CD4-positive, alpha-beta T cell treated with Interleukin-12 subunit alpha and Interleukin-12 subunit beta, for 1 hour (primary cell): ENCODE measurements around the gene NACC2.

Experiments
- DNase-seq: peaks from one replicate; pipeline ENCODE4 v3.0.0-alpha.2; 2020

NACC2 gene

DNA sequence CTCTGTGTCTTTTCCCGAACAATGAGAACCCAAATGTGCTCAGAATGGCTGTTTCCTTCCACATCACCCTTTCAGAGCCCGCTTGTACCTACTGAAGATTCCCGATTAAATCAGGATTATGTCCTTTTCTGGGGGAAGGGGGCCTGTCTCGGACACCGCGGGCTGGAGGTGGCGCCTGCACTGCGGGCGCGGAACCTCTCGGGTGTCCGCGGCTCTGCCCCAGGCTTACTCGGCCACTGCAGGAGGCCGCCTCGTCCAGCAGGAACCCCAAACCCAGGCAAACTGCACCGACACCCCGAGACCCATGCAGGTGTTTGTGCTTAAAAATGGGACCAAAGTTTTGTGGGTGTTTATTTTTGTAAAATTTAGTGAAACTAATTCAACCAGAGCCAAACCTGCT, 32.2 kb upstream of the NACC2 start:
- DNase-seq = no peak

DNA sequence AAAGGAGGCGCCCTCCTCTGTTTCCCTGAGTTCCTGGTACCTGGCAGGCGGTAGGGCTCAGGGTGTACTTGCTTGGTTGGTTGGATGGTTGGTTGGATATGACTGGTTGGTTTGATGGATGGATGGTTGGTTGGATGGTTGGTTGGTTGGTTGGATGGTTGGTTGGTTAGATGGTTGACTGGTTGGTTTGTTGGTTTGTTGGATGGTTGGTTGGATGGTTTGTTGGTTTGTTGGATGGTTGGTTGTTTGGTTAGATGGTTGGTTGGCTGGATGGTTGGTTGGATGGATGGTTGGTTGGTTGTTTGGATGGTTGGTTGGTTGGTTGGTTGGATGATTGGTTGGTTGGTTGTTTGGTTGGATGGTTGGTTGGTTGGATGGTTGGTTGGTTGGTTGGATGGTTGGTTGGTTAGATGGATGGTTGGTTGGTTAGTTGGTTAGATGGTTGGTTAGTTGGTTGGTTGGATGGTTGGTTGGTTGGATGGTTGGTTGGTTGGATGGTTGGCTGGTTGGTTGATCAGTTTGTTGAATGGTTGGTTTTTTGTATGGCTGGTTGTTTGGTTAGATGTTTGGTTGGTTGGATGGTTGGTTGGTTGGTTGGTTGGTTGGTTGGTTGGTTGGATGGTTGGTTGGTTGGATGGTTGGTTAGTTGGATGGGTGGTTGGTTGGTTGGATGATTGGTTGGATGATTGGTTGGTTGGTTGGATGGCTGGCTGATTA, 30.0 kb upstream of the NACC2 start:
- no peak for DNase-seq

DNA sequence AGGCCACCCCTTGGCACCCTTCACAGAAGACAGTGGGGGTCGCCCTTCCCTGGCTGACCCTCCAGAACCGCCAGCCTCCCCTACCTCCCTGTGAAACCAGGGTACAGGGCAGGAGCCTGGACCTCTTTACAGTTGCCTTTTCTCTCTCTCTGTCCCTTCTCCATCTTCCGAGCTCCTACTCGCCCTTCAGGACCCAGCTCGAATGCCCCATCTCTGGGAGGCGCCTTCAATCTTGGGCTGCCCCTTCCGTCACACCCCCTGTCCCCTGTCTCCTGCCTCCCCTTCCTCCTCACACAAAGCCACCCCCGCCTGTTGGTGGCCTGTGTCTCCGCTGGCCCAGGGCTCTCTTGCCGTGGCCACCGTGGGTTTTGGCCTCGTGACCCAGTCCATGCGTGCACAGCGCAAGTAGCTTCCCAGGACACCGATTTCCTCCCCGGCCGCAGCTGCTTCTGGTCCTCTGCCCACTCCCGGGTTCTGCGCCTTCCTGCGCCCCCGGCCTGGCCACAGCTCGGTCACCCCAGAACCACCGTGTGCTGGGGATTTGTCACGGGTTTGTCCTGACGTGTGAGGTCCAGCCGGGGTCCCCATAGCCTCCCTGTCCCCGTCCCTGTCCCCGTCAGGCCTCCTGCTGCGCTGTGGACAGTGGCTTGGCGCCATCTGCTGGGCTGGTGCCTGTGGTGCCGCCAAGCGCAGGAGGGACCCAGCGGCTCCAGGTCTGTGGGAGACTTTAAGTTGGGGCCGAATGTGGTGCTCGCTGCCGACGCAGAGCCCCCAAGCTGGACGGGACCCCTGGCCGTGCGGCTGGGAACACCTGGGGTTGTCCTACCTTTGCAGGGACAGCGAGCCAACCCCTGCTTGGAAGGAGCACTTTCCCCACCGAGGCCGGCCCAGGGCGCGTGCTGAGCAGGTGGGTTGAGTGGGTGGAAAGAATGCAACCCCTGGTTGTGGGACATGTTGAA, 27.6 kb upstream of the NACC2 start:
- DNase-seq = peak; percentile 80

DNA sequence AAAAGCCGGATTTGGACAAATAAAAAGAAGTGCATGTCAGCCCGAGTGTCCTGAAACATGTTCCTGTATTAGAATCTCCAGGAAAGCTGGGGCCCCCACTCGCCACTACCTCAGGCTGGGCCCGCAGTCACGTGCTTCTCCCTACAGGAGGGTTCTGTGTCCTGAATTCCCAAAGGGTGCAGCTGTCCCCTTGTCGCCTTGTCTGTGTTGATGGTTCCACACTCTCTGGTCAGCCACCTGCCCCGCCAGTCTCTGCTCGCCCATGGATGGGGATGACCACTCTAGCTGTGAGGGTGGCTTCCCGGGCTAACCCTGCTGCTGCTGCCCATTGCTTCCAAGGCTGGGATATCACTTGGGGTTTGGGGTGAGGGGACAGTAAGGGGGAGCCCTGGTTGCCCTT, 26.7 kb upstream of the NACC2 start:
- DNase-seq = no peak

DNA sequence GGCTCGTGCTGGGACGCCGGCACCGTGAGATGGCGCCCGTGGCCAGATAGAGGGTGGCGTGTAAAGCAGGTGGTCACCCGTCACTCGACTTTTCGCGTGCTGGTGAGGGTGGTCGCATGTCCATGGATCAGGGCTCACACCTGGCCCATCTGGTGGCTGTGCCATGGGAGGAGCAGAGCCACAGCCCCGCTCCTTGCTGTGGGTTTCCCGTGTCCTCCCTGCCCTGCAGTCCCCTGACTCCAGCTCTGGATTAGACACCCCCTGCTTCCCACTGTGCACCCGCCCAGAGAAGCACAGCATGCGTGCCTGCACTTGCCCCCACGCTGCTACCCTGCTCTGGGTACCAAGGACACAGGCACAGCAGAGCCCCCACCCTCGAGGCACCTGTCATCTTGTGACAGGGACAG, 25.4 kb upstream of the NACC2 start:
- DNase-seq = no peak

DNA sequence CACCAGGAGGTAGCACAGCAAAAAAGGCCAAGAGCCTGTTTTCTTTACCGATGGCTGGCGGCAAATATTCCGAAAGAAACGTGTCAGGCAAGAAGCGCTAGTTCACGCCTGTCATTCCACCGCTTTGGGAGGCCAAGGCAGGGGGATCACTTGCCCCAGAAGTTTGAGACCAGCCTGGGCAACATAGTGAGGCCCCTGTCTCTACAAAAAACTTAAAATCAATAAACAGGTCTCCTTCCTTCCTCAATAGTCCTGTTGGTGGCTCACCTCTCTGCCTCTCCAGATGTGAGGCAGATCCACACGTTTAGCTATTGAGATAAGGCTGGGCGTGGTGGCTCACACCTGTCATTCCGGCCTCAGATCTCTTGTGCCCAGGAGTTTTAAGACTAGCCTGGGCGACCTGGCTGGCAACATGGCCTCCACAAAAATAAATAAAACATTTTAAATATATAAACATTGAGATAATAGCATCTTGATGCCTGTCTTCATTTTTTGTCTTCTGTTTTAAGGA, 24.8 kb upstream of the NACC2 start:
- no peak for DNase-seq

DNA sequence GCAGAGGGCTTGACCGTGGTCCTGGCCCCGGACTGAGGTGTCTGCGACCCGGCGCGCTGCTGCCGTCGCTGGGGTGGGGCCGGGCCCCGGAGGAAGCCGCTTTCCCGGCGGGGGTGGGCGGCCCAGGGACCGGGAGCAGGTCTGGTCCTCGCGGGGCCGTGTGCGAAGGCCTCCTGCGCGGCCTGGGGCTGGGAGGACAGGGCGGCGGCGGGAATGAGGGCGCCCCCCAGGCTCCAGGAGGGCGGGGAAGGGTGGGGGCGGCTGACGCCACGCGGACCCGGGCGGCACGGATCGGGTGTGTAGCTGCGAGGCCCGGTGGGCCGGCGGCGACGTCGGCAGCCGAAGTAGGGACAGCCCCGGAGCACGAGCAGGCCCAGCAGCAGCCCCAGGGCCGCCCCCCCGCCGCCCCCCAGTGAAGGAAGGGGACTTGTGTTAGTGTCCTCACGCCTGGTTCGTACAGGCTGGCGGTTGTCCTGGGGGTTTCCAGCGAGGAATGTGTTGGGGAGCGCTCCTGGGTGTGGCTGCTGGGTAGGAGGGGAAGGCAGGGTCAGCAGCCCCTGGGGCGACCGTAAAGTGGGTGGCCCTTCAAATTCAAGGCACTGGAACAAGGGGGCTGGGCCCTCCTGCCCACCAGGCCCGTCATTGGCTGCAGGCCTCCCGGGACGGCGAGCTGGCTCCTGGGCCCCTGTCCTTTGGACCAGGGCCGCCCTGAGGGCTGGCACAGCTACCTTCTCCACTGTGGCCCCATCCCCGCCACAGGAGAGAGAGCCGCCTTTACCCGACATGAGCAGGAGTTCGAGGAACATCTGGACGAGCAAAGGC, 24.2 kb upstream of the NACC2 start:
- peak; percentile 32 for DNase-seq

DNA sequence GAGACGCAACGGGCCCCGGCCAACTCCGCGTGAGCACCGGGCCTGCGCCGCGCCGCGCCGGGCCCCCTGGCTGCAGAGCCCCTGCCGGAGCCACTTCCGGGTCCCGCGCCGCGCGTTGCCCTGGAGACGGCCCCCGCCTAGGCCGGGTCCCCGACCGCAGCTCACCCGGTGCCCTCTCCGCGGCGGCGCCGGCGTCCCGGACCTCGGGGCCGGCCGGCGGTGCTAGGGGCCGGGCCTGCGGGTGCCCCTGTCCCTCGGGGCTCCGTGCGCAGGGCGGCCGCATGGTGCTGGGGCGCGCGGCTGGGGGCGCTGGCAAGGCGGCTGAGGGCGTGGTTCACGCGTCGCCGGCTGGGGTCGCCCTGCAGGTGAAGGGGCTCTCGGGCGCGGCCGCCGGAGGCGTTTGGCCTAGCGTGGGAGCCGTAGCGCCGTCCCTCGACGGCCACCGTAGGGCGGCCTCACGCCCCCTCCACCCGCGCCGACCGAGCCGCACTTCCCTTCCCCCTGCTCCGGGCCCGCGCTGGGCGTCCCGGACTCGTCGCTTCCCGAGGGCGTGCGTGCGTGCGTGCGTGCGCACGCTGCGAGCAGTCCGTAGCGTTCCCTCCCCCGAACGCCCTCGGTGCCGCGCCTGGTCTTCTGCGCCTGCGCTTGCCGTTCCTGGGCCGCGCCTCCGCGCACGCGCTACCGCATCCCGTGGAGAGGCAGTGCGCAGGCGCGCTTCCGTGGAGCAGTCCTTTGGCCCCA, 23.4 kb upstream of the NACC2 start, which contains the start of gene TMEM250:
TMEM250 (minus strand) TSS at position 556 of the 741 bp plus-strand sequence. CDS start 1,975 bp downstream, outside the sequence.
- peak; percentile 96 for DNase-seq

DNA sequence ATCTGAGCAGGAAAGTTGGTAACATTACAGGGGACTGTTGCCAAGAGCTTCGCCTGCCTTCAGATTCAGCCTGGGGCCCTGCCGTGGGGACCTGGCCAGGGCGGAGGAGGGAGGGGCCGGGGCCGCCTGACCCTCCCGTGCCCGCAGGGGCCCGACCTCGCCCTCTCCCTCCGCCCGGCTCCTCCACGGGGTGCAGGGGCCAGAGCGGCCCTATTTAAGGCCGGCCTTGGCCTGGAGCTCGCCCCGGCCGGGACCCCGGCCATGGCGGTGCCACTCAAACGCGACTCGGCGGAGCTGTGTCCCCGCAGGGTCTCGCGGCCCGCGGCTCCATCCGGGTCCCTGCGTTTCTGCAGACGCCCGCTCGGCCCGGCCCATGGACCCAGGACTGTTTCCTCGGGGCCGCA, 22.8 kb upstream of the NACC2 start:
- no peak for DNase-seq

DNA sequence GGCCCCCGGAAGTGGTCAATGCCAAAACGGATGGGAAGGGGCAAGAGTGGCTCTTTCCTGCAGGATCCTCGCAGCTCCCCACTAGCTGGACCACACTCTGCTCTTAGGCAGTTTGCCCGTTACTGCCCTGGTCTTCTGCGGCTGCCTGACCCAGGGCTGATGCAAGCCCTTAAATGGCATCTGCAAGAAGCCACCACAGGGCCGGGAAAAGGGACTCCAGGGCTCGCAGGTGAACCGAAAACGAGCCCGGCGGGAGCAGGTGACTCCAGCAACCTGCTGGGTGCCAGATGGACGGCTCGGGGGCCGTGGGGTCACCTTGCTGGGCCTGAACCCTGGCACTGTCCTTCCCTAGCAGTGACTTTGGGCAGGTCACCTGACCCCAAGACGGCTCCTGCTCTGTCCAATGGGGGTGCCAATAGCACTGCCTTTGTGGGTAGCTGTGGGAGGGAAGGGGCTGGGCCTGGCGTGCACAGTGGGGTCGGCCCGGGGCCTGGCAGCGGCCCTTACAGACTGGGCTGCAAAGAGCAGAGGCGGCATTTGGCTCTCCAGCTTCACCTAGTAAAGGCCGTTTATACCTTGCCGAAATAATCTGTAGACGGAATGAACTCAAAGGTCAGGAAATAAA, 22.3 kb upstream of the NACC2 start:
- no peak for DNase-seq

DNA sequence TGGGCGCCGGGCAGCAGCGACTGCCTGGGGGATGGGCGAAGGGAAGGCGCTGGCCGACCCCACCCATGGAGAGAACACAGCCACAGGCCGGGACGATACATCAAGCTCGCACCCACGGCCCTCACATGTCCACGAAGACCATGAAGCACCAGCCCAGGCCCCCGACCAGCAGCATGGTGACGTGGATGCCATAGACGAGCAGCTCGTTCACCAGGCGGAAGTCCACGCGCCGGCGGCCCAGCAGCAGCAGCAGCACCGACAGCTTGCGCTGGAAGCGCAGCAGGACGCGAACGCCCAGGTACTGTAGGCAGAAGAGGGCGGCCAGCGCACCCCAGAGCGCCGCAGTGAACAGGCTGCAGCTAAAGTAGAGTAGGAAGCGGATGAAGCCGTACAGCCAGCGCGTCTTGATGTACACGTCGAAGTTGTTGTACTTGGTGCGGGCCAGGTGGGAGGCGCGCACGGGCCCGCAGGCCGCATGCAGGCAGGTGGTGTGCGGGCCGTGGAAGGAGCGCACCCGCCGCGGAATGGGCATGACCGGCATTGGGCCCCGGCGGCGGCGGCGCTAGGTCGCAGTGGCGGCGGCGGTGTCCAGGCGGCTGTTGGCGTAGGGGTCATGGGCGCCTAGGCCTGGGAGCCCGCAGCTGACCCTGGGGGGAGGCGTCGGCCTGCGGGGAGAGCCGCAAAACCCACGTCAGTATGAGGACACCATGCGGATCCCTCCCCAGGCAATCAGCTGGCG, 21.4 kb upstream of the NACC2 start:
- no peak for DNase-seq

DNA sequence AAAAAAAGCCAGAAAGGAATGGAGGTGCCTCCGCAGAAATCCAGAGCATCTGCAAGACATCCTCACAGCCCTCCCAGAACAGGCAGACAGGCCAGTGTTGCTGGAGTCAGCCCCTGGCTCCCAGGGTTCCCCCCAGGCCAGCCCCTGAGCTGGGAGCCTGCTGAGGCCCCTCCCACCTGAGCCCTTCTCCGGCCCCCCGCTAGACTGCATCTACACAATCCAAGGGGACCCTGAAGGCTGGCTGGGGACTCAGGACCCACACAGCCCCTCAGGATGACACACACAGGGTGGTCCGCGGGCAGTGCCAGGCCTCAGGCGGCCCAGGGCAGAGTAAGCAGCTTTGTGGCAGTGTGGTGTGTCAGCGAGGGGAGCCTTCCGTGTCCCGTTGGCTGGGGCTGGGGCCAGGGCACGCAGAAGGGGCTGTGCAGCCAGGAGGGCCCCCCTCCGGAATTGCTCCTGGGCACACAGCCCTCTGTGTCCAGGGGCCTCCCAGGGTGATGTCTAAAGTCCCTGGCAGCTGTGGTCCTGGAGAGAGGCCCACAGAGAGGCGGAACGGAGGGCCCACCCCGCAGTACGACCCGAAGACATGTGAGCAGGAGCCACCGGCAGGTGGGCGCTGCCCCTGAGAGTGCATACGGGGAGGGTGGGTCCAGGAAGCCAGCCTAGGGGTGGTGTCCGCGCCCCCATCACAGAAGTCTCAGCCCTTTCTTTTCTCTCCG, 20.7 kb upstream of the NACC2 start:
- no peak for DNase-seq

DNA sequence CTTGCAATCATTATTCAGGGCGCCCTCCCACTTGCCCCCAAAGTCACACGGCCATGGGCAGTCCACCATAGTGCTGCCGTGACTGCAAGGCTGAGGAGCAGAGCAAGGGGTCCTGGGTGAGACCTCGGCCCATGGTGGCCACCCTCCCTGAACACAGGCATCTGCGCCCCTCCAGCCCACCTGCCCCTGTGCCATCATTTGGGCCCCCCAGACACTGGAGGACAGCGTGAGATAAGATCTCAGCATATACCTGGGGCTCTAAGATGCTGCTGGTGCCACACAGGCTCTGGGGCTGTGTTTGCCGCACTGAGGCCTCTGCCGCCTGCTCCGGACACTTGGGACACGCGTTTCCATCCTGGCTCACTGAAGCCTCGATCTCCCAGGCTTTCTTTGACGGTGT, 20.1 kb upstream of the NACC2 start:
- no peak for DNase-seq

DNA sequence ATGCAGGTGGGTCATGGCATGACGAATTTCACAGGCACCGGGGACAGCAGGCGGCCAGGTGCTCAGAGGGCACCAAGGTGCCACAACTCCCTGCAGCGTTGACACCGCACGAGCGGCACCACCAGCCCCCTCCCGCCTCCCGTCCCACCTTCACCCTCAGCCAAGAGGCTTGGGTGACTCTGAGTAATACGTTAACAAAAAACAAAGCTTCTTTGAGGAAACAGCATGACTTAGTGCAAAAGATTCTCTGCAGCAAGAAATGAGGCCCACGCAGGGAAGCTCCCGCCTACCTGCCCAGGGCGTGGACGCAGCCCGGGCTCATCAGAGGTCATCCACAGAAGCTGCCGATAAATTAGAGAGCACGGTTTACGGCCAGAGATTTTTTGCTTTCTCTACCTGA, 19.5 kb upstream of the NACC2 start:
- DNase-seq = no peak

DNA sequence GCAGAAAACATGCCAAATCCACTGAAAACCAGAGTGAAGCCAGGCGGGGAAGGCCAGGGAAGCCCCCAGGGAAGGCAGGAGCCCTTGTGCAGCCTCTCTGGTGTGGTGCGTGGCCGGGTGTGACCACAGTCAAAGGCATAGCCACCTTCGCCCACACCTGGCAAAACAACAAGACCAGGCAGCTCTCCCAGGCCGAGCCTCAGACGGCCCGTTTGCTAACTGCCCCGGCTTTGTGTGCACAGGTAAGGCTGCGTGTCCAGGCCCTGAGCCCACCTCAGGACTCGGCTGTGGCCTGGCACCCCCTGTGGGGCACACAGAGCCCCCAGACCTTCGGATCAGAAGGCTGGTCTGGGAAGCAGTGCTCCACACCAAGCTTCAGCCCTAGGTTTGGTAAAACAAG, 17.5 kb upstream of the NACC2 start:
- no peak for DNase-seq

DNA sequence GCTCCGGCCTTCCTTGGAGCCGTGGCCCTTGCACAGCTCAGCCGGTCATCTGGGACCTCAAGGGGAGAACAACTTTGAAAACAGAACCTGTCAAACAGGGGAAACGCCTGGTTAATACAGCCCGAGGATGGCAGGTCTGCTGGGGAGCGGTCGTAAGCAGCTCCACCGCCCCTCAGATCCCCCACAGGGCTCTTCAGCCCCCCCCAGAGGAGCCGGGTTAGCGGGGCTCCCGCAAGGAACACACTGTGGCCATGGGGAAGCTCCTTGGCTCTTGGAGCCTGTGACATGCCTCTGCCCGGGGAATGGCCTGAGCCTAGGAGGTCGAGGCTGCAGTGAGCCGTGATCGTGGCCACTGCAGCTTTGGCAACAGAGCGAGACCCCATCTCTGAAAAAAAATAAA, 16.8 kb upstream of the NACC2 start:
- DNase-seq = no peak

DNA sequence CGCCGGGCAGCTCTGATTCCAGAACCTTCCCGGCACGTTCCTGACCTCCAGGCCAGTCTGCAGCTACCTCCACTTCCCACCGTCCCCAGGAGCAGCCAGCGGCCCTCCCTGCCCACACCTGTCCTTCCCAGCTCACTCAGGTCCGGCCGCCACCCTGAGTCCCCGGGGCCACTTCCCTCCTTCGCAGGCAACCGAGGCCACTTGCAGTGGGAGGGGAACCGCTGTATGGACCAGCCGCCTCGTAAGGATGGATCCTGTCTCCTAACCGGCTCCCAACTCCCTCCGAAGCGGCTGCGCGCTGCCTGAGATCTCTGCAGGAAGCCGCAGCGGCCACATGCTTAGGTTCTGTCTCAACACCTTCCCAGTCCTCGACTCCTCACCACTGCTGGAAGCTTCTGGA, 16.1 kb upstream of the NACC2 start:
- DNase-seq = no peak

DNA sequence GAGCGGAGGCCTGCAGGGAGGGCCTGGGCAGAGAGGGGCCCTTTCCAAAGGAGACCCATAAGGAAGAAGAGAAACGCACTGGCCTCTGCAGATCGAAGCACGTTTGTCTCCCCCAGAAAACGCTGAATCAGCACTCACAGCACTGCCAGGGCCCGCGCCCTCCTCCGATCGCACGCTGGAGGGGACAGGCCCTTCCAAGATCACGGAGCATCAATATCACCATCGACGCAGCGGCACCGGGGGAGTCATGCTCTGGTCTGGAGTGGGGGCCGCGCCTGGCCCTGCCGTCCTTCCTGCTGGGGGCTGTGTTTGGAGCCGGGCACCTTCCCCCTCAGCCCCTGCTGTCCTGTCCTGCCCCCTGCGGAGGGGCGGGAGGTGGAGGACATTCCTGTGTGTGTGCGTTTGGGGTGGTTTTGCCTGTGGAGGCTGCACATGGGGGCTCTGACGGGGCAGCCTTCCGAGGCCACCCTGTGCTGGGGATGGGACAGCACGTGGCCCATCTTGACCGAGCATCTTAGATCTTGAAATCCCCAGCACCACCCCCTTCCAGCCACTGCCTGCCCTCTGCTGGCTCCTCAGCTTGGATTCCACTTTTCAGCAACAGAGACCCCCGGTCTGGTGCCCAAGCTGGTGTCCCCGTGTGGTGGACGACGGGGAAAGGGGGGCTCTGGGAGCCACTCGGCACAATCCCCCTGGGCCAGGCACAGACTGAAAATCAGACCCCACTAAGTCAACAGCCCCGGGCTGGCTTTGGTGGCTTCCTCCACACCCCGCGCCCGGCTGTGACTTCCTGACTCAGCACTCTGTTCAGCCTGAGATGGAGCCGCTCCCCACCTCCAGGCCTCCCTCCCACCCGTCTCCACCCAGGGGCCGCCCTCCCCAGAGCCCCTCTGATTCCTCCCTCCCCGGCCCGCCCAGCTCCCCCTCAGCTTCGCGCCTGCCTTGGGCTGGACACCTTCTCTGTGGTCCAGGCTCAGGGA, 15.3 kb upstream of the NACC2 start:
- peak; percentile 26 for DNase-seq
